GM23338 (cell line): Measurements from ENCODE around the gene STAMBPL1. TPM values are rescaled to one million over a fixed set of nuclear protein-coding genes. Genes with fewer than 3 reads are reported as not detected.

ENCODE experiments used
- ATAC-seq: fragments of 200-7000 bp; cut with Tn5 transposase; 3 replicates; pipeline ENCODE4 v1.9.1; 2020
- DNase-seq: peaks from one replicate; pipeline ENCODE4 v3.0.0-alpha.2; 2015; ENCODE audit warnings: low spot score
- H2AFZ ChIP-seq: fragments of 200-600 bp; sonication (generic); 2 replicates; pipeline ENCODE4 v1.8.0; 2016; ENCODE audit warnings: antibody characterized with exemption, mild to moderate bottlenecking, moderate library complexity
- H3F3A ChIP-seq: fragments of 200-600 bp; sonication (generic); replicated peaks from 2 replicates; pipeline ENCODE4 v1.8.0; 2017; ENCODE audit warnings: antibody characterized with exemption, mixed run types, low read depth
- H3K27ac ChIP-seq: fragments of 200-600 bp; sonication (generic); 2 replicates; pipeline ENCODE4 v1.6.1; 2016; ENCODE audit warnings: low read depth
- H3K27me3 ChIP-seq: fragments of 200-600 bp; sonication (generic); 2 replicates; pipeline ENCODE4 v1.8.0; 2016; ENCODE audit warnings: mild to moderate bottlenecking, mixed run types, moderate library complexity; ENCODE audit not compliant: insufficient read depth
- H3K36me3 ChIP-seq: fragments of 200-600 bp; sonication (generic); 2 replicates; pipeline ENCODE4 v1.8.0; 2016; ENCODE audit warnings: mild to moderate bottlenecking; ENCODE audit not compliant: insufficient read depth
- H3K4me1 ChIP-seq: fragments of 200-600 bp; sonication (generic); 2 replicates; pipeline ENCODE4 v1.8.0; 2016; ENCODE audit warnings: mild to moderate bottlenecking, moderate library complexity; ENCODE audit not compliant: insufficient read depth
- H3K4me2 ChIP-seq: fragments of 200-600 bp; sonication (generic); 2 replicates; pipeline ENCODE4 v1.7.1; 2017; ENCODE audit warnings: mixed run types
- H3K4me3 ChIP-seq: fragments of 200-600 bp; sonication (generic); 2 replicates; pipeline ENCODE4 v1.6.1; 2016; ENCODE audit warnings: mixed run types
- H3K79me2 ChIP-seq: fragments of 200-600 bp; sonication (generic); replicated peaks from 2 replicates; pipeline ENCODE4 v1.8.0; 2017; ENCODE audit warnings: mild to moderate bottlenecking; ENCODE audit not compliant: insufficient read depth
- H3K9me2 ChIP-seq: fragments of 200-600 bp; sonication (generic); 2 replicates; pipeline ENCODE4 v1.8.0; 2017; ENCODE audit not compliant: insufficient read depth
- H4K20me1 ChIP-seq: fragments of 200-600 bp; sonication (generic); replicated peaks from 2 replicates; pipeline ENCODE4 v1.8.0; 2017; ENCODE audit warnings: mild to moderate bottlenecking; ENCODE audit not compliant: insufficient read depth
- H3K27ac Mint-ChIP-seq: 2 replicates; pipeline ENCODE4 v1.8.0; 2020; ENCODE audit warnings: inconsistent platforms, mild to moderate bottlenecking, moderate library complexity, mixed read lengths
- H3K27me3 Mint-ChIP-seq: 3 replicates; pipeline ENCODE4 v1.8.0; 2022; ENCODE audit warnings: low read depth, mild to moderate bottlenecking, moderate library complexity, mixed read lengths, inconsistent platforms; ENCODE audit not compliant: insufficient read depth, poor library complexity
- H3K36me3 Mint-ChIP-seq: 3 replicates; pipeline ENCODE4 v1.8.0; 2021; ENCODE audit warnings: low read depth, mild to moderate bottlenecking, inconsistent platforms, moderate library complexity, mixed read lengths
- H3K4me1 Mint-ChIP-seq: 3 replicates; pipeline ENCODE4 v1.8.0; 2020; ENCODE audit warnings: mild to moderate bottlenecking, inconsistent platforms, mixed read lengths
- H3K4me3 Mint-ChIP-seq: 3 replicates; pipeline ENCODE4 v1.8.0; 2021; ENCODE audit warnings: moderate library complexity, mild to moderate bottlenecking, inconsistent platforms, mixed read lengths
- H3K9me3 Mint-ChIP-seq: 3 replicates; pipeline ENCODE4 v1.8.0; 2020; ENCODE audit warnings: moderate library complexity, mild to moderate bottlenecking, inconsistent platforms, mixed read lengths
- CTCF ChIP-seq, 2 experiments: fragments of 200-600 bp in 1 of 2; sonication (generic) in 1 of 2; conservative IDR thresholded peaks; 2 replicates each; pipeline versions ENCODE4 v1.5.1 to v1.6.1; 2016 to 2017; ENCODE audit warnings: antibody characterized with exemption in 2 of 2, low read depth in 2 of 2, mild to moderate bottlenecking in 2 of 2, moderate library complexity in 1 of 2
- ETS1 ChIP-seq: IDR thresholded peaks from 2 replicates; pipeline ENCODE4 v1.6.1; 2016; ENCODE audit warnings: antibody characterized with exemption
- NANOG ChIP-seq: IDR thresholded peaks from 2 replicates; pipeline ENCODE4 v1.6.1; 2016; ENCODE audit warnings: antibody characterized with exemption, borderline replicate concordance
- POLR2AphosphoS5 ChIP-seq: IDR thresholded peaks from 2 replicates; pipeline ENCODE4 v1.6.1; 2016; ENCODE audit warnings: antibody characterized with exemption, low read depth
- ZNF462 ChIP-seq: fragments of 250-450 bp; sonication (Bioruptor Pico); IDR thresholded peaks from 2 replicates; pipeline ENCODE4 v1.5.0; 2020; ENCODE audit warnings: mild to moderate bottlenecking, moderate library complexity
- polyA plus RNA-seq: library from polyadenylated mRNA; unstranded; fragments of >200 nt; fragmentation: Nextera tagmentation; extraction: Ambion mirVana; gene quantifications from 2 replicates; pipeline ENCODE4 v1.2.1, GENCODE V29; 2016
- total RNA-seq: library from RNA; depleted of rRNA; stranded (reverse); fragments of >200 nt; shearing (Covaris generic); gene quantifications from 2 replicates; pipeline ENCODE4 v1.2.3, GENCODE V29; 2014

STAMBPL1 gene
- total and polyA plus RNA-seq, 2 experiments from 2014 or later, result 2.5 to 11.5 TPM

DNA sequence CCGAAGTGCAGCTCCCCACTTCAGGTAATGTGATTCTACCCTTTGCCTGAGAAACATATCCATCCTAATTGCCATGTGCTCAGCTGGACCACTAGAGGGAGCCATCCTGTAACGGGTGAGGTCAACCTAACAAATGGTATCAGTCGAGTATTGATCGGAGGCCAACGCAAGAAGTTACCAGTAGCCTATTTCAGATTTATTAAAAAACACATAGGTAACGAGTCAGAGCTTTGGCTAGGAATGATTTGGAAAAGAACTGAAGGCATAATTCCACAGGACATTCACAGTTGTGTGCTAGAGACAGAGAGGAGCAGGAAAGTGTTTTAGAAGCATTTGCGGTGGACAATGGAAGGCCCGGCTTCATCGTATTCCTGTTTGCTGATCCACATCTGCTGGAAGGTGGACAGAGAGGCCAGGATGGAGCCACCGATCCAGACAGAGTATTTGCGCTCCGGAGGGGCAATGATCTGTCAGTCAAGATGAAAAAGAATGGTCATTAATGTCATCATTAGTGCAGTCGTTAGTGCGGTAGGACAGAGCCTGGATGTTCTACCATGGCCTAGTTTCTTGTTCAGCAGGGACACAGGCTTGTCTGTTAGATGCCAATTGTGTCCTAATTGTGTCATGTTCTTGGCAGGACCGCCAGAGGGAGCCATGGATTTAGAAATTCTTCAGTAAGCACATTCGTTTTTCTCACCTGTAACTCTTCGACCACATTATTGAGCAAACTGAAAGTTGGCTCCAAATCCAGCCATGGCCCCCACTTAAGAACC is 55.0 kb downstream of the STAMBPL1 start:
- Mint-ChIP-seq H3K36me3 (no peaks in the 10 kb centered on the region), H3K27ac (peak overlapping the region; percentile 22; the same call in 1 of the 2 replicates), H3K4me1 (peaks cover 8% of the 10 kb centered on the region), H3K4me3 (no peak overlapping the region), H3K27me3 (peaks cover 4% of the 10 kb centered on the region), H3K9me3 (no peaks in the 10 kb centered on the region)
- Histone ChIP-seq H2AFZ (no peak overlapping the region), H3K9me2 (no peaks in the 10 kb centered on the region), H3K27me3 (no peaks in the 10 kb centered on the region), H3K4me1 (peaks cover 7% of the 10 kb centered on the region; the same call in 1 of the 2 replicates), H3K79me2 (no peaks in the 10 kb centered on the region), H3K27ac (no peak overlapping the region), H4K20me1 (no peaks in the 10 kb centered on the region), H3K36me3 (no peaks in the 10 kb centered on the region), H3F3A (no peaks in the 10 kb centered on the region), H3K4me3 (no peak overlapping the region), H3K4me2 (no peak overlapping the region)
- DNase-seq, result peak; percentile 91
- ATAC-seq, result peak; percentile 80
- peak; percentile 96 to 99 for TF ChIP-seq CTCF (conservative IDR thresholded peaks at IDR 0.05; ENCODE audit: low read depth in 2 of 2)
- no peak for TF ChIP-seq NANOG
- no peak for TF ChIP-seq ETS1
- TF ChIP-seq ZNF462 (CRISPR knock-in tag), result peak; percentile 46; the same call in 1 of the 2 replicates
- TF ChIP-seq POLR2AphosphoS5, result no peak
